Amniotic epithelial cell (primary cell): ENCODE data around the gene CCL4L2.
"Not testable (repeated sequence)": the region's sequence is repeated elsewhere in the genome, so short reads cannot be mapped to it uniquely, and the experiment has no call there.

Source experiments
- DNase-seq: peaks from one replicate; pipeline ENCODE4 v3.0.0-alpha.2; 2010; ENCODE audit warnings: low read depth

Gene CCL4L2

GRCh38 chr17:36195434-36196130 is 15.3 kb upstream of the CCL4L2 start:
- DNase-seq: no peak

- no peak for DNase-seq
Measured at GRCh38 chr17:36196131-36196486, 14.8 kb upstream of the CCL4L2 start.

GRCh38 chr17:36197387-36197703 is 13.5 kb upstream of the CCL4L2 start:
- DNase-seq: no peak

GRCh38 chr17:36198831-36199465 is 11.9 kb upstream of the CCL4L2 start:
- no peak for DNase-seq

- not testable (repeated sequence) for DNase-seq
Measured at GRCh38 chr17:36201102-36201501, 9.8 kb upstream of the CCL4L2 start.

- not testable (repeated sequence) for DNase-seq
Measured at GRCh38 chr17:36201506-36201905, 9.4 kb upstream of the CCL4L2 start.

- no peak for DNase-seq
Measured at GRCh38 chr17:36203335-36203734, 7.5 kb upstream of the CCL4L2 start.

- no peak for DNase-seq
Measured at GRCh38 chr17:36204724-36205500, 6.0 kb upstream of the CCL4L2 start.

- no peak for DNase-seq
Measured at GRCh38 chr17:36205637-36206485, 5.0 kb upstream of the CCL4L2 start.

- not testable (repeated sequence) for DNase-seq
Measured at GRCh38 chr17:36206486-36206821, 4.4 kb upstream of the CCL4L2 start.

GRCh38 chr17:36207383-36207782 is 3.5 kb upstream of the CCL4L2 start:
- not testable (repeated sequence) for DNase-seq

GRCh38 chr17:36209575-36209974 is 1.3 kb upstream of the CCL4L2 start:
- no peak for DNase-seq

GRCh38 chr17:36211484-36212271 is 815 bp downstream of the CCL4L2 start:
- not testable (repeated sequence) for DNase-seq

- no peak for DNase-seq
Measured at GRCh38 chr17:36212272-36212605, 1.4 kb downstream of the CCL4L2 start.

GRCh38 chr17:36212966-36213365 is 2.1 kb downstream of the CCL4L2 start:
- no peak for DNase-seq

- no peak for DNase-seq
Measured at GRCh38 chr17:36213695-36214094, 2.8 kb downstream of the CCL4L2 start.

GRCh38 chr17:36214918-36215317 is 4.1 kb downstream of the CCL4L2 start:
- DNase-seq: no peak

- DNase-seq: not testable (repeated sequence)
Measured at GRCh38 chr17:36215406-36216308, 4.8 kb downstream of the CCL4L2 start.

GRCh38 chr17:36219556-36219955 is 8.7 kb downstream of the CCL4L2 start:
- not testable (repeated sequence) for DNase-seq

GRCh38 chr17:36220737-36221580 is 10.1 kb downstream of the CCL4L2 start:
- DNase-seq: not testable (repeated sequence)
